GM18868 (cell line): ENCODE results near the gene TBXT.
A peak's percentile ranks its signal among the peaks of the same experiment; 100 is the strongest.
"Not testable (repeated sequence)": the region's sequence is repeated elsewhere in the genome, so short reads cannot be mapped to it uniquely, and the experiment has no call there.

Experiments used
- ATAC-seq: cut with Tn5 transposase; IDR thresholded peaks from one replicate; pipeline ENCODE4 v1.9.1; 2021; ENCODE audit warnings: mild to moderate bottlenecking, moderate library complexity; ENCODE audit not compliant: unreplicated experiment

The TBXT gene, protein sequence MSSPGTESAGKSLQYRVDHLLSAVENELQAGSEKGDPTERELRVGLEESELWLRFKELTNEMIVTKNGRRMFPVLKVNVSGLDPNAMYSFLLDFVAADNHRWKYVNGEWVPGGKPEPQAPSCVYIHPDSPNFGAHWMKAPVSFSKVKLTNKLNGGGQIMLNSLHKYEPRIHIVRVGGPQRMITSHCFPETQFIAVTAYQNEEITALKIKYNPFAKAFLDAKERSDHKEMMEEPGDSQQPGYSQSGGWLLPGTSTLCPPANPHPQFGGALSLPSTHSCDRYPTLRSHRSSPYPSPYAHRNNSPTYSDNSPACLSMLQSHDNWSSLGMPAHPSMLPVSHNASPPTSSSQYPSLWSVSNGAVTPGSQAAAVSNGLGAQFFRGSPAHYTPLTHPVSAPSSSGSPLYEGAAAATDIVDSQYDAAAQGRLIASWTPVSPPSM

DNA sequence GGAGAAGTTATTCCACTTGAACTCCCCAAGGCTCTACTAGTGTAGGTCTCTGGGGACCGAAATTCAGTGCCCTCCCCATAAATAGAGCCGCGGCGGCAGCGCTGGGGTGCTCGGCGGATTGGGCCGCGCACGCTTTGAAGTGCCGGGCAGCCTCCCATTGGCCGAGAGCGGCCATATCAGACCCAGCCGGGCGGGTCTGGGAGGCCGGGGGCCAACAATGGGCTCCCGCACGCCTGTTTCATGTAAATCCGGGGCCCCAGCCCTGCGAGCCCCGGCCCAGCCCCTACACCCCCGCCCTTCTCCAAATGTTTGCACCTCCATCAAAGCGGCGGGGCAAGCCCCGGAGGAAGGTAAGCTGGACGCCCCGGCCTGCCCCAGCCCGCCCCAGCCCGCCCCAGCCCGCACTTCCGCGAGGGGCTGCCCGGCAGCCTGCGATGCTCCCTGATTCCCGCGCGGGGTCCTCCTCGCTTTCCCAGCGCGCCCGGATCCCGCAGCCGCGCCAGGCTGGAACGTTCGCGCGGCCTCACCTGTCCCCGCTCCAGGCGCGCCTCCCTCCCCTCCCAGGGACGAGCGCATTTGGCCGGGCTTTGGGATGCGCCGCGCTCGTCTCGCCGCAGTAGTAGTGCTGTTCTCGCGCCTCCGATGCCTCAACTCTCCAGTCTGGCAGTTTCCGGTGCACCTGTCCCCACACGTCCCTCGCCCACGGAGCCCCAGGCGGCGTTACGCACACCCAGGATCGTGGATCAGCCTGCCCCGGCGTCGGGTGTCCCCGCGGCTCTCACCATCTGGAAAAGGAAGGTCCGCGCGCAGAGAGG, at the start of gene TBXT:
TSS of gene TBXT (minus strand) at position 51 of the 815 bp plus-strand sequence. CDS start 260 bp downstream, outside the sequence.
- peak; percentile 82 for ATAC-seq

- ATAC-seq = no peak
Observed at GRCh38 chr6:166207284-166207561, 39.6 kb upstream of the TBXT start.

DNA sequence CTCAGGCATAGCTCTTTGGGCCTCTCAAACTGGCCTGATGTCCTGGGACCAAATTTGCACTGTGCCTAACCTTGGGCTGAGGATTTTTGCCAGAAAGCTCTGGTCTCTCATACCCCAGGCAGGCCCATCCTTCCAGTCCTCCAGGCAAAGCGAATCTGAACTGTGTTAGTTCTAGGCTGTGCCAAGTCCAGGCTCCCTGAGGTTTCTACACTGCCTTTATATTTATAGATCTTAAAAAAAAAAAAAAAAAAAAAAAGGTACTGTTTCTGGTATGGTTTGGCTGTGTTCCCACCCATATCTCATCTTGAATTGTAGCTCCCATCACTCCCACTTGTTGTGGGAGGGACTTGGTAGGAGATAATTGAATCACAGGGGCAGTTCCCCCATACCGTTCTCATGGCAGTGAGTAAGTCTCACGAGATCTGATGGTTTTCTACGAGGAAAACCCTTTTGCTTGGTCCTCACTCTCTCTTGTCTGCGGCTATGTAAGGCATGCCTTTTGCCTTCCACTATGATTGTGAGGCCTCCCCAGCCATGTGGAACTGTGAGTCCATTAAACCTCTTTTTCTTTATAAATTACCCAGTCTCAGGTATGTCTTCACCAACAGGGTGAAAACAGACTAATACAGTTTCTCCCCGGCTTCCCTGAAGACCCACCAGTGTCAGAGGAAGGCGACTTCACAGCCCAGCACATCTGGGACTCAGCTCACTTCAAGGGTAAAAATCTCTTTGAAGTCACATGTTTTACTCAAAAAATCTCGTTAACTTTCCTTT, 39.0 kb upstream of the TBXT start:
- no peak for ATAC-seq

GRCh38 chr6:166206066-166206465, 38.4 kb upstream of the TBXT start:
- ATAC-seq = no peak

GRCh38 chr6:166204852-166205650, 37.4 kb upstream of the TBXT start:
- no peak for ATAC-seq

- no peak for ATAC-seq
Observed at GRCh38 chr6:166203641-166204222, 36.1 kb upstream of the TBXT start.

- peak; percentile 30 for ATAC-seq
Observed at GRCh38 chr6:166203003-166203640, 35.5 kb upstream of the TBXT start.

DNA sequence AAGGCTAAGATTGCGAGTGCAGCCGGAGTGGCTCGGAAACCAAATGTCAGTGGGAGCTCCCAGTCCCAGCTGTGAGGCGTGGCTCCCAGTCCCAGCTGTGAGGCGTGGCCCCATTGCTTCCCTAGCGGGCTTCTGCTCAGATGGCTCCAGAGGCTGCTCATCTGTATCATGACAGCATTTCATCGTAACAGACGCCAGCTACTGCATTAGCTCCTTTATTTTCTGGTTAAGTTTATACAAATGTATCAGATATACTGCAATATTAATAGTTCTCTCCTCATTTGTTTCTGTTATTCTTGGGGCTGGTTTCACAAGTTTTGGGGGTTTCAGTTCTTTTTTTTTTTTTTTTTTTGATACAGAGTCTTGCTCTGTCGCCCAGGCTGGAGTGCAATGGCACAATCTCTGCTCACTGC, 34.7 kb upstream of the TBXT start:
- peak; percentile 48 for ATAC-seq

- ATAC-seq = peak; percentile 25
Observed at GRCh38 chr6:166201878-166202277, 34.2 kb upstream of the TBXT start.

- no peak for ATAC-seq
Observed at GRCh38 chr6:166197361-166197760, 29.7 kb upstream of the TBXT start.

GRCh38 chr6:166195860-166196238, 28.2 kb upstream of the TBXT start:
- no peak for ATAC-seq

DNA sequence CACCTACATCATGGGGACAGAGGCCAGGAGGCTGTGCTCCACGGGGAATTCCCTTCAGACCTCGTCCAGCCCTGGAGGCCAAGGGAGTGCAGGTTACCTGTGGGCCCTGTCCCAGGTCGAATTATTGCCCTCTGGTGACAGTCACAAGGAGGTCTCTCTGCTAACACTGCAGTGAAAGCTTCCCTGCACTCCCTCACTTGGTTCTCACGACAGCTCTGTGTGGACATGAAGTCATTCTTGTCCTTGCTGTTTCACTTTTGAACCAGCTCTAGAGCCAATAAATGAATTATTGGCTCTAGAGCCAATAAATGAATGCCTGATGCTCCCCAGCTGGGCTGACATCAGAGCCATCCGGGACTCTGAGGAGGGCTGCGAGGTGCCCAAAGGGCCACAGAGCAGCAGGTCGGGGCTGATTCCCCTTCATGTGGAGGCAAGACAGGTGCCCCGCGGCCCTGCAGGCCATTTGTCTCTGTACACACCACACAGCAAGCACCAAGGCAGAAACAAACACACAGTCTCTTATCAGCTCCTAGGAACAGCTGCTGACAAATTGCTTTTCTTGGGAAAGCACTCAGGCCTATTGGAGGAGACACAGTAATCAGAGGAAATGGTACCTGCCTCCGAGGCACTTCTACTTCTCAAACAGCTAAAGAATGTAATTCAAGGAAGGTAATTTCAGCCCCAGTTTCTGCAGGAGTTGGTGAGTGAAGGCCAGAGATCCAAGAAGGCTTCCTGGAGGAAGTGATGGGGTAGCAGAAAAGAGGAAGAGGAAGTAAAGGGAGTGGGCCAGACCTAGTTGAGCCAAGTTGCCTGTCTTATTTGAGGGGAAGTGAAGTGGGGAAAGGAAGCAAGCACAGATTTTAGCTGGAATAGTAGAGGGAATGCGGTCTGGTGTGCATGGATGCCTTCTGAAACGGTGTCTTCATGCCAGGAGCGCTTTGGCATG, 27.5 kb upstream of the TBXT start:
- ATAC-seq = peak; percentile 68

GRCh38 chr6:166192557-166192956, 24.9 kb upstream of the TBXT start:
- no peak for ATAC-seq

DNA sequence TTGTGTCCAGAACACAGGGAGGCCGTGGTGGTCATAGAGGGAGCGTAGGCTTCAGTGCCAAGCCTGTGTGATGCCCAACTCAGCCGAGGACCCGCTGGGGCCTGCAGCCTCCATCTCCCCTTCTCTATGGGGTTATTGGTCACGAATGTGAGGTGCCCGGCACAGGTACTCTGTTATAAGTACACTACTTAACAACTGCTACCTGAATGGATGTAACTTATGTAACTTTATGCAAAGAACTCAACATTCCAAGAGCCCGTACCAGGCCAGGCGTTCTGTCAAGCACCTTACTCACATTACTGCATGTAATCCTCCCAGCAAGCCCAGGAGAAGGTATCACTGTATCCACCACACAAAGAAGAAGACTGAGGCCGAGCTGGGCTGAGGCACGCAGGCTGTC, 24.5 kb upstream of the TBXT start:
- no peak for ATAC-seq

DNA sequence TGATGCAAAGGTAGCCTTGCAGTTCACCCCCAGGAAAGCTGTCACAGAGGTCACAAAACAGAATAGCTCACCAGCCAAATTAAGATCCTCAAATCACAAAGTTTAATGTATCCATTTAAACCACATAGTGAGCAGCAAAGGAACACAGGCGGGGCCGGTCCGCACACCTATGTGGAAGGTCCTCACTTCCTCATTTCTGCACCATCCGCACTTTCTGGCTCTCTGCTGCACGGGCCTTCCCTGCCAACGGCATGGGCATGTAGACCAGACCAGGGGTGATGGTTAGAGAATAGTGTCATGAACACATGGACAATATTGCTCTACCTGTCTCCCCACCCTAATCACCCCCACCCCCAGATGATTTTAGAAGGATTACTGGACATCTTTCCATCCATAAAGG, 12.1 kb upstream of the TBXT start:
- peak; percentile 73 for ATAC-seq

DNA sequence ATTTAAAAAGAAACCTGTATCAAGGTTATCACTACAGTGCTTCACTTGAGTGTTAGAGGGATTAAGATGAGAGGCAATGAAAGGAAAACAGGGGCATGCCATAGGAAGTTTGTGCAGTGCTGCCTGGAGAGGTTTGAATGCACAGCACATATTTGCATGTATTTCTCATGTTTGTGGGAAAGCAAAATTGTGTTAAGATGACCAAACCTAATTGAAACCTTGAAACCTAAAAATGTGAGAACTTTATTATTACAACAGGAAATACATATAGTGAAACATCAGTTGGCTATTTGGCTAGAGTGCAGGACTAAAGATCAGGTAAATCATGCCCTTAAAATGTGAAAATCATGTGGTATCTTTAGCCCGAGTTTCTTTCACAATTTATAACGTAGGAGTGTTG, 8.5 kb upstream of the TBXT start:
- ATAC-seq = no peak

GRCh38 chr6:166175093-166175492, 7.4 kb upstream of the TBXT start:
- ATAC-seq = not testable (repeated sequence)

GRCh38 chr6:166174031-166174430, 6.4 kb upstream of the TBXT start:
- peak; percentile 64 for ATAC-seq
